HG03039 (cell line): Measurements from ENCODE around the gene SLC6A12.
"Not testable (repeated sequence)": the region's sequence is repeated elsewhere in the genome, so short reads cannot be mapped to it uniquely, and the experiment has no call there.

ENCODE experiments used
- ATAC-seq: cut with Tn5 transposase; IDR thresholded peaks from one replicate; pipeline ENCODE4 v1.9.1; 2021; ENCODE audit warnings: mild to moderate bottlenecking, moderate library complexity; ENCODE audit not compliant: unreplicated experiment

Gene SLC6A12

GRCh38 chr12:202081-202731 is 11.8 kb downstream of the SLC6A12 start:
- no peak for ATAC-seq

- ATAC-seq = no peak
These were observed 12.6 kb downstream of the SLC6A12 start for GRCh38 chr12:201361-201760.

GRCh38 chr12:198705-199104 is 15.3 kb downstream of the SLC6A12 start:
- ATAC-seq = no peak

- ATAC-seq = no peak
These were observed 15.9 kb downstream of the SLC6A12 start for GRCh38 chr12:197911-198695.

- ATAC-seq = no peak
These were observed 16.6 kb downstream of the SLC6A12 start for GRCh38 chr12:197347-197746.

GRCh38 chr12:196436-196835 is 17.5 kb downstream of the SLC6A12 start:
- no peak for ATAC-seq

- ATAC-seq = no peak
These were observed 18.0 kb downstream of the SLC6A12 start for GRCh38 chr12:195951-196350.

GRCh38 chr12:195156-195555 is 18.8 kb downstream of the SLC6A12 start:
- no peak for ATAC-seq

GRCh38 chr12:194276-194675 is 19.7 kb downstream of the SLC6A12 start:
- ATAC-seq = no peak

- ATAC-seq = no peak
These were observed 20.7 kb downstream of the SLC6A12 start for GRCh38 chr12:193261-193660.

- ATAC-seq = no peak
These were observed 22.4 kb downstream of the SLC6A12 start for GRCh38 chr12:191541-191940.

GRCh38 chr12:190881-191280 is 23.1 kb downstream of the SLC6A12 start:
- no peak for ATAC-seq

GRCh38 chr12:189622-189962 is 24.4 kb downstream of the SLC6A12 start:
- ATAC-seq = no peak

GRCh38 chr12:188910-189621 is 24.9 kb downstream of the SLC6A12 start:
- no peak for ATAC-seq

- ATAC-seq = not testable (repeated sequence)
These were observed 25.7 kb downstream of the SLC6A12 start for GRCh38 chr12:187986-188909.

- ATAC-seq = no peak
These were observed 27.8 kb downstream of the SLC6A12 start for GRCh38 chr12:186006-186625.

GRCh38 chr12:185576-185955 is 28.4 kb downstream of the SLC6A12 start:
- no peak for ATAC-seq

- ATAC-seq = no peak
These were observed 29.0 kb downstream of the SLC6A12 start for GRCh38 chr12:184811-185575.

- ATAC-seq = no peak
These were observed 31.5 kb downstream of the SLC6A12 start for GRCh38 chr12:182381-182892.

- ATAC-seq = no peak
These were observed 32.0 kb downstream of the SLC6A12 start for GRCh38 chr12:181921-182320.
